Lung microvascular endothelial cell (primary cell): ENCODE measurements around the gene NEB. TPM values are rescaled to one million over a fixed set of nuclear protein-coding genes. Genes with fewer than 3 reads are reported as not detected.
A peak's percentile ranks its signal among the peaks of the same experiment; 100 is the strongest.
"Not testable (repeated sequence)": the region's sequence is repeated elsewhere in the genome, so short reads cannot be mapped to it uniquely, and the experiment has no call there.

Source experiments
- DNase-seq, 2 donors: peaks; one replicate each; pipeline versions ENCODE4 v3.0.0 to v3.0.0-alpha.2; 2010; ENCODE audit warnings: low read depth in 2 of 2
- total RNA-seq: library from RNA; depleted of rRNA; stranded (reverse); fragments of >200 nt; gene quantifications from 2 replicates; pipeline ENCODE4 v1.2.1, GENCODE V29; 2014

Gene NEB
- total RNA-seq, 1 donor from 2014 or later: 0.99 TPM

DNA sequence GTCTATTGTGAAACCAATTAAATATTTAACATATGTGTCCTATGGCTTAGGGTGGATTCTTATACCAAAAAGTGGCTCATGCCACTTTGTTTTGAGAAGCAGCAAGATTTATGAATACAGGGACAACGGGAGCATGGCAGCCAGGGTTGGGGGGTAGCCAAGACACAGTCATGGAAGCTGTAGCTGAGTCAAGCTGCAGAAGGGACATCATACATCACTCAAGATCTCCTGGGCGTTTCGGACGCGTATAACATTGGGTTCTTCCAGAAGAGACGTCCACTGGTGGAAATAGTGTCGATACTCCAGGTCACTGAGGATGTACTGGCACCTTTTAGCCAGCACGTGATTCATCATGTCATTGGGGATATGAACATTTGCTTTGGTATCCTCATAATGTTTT, 171.9 kb downstream of the NEB start:
- no peak for DNase-seq

DNA sequence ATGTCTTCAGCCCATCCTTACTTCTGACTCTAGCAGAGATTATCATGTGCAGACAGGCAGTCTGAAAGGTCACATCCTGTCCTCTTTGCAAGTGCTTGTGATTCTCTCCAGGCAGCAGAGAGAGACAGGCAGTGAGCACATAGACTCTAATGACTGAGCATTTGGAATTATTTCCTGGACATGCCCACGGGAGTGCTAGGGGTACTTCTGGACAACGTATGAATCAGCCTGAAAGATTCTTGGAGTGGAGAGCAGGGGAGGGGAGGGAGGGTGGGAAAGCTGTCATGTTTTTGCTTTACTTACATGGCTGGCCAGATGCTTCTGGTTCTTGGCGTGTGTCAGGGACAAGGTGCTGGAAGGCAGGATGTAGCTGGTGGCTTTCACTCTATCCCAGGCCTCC, 174.0 kb downstream of the NEB start:
- peak in 1 of 2 donors; percentile 29 for DNase-seq

DNA sequence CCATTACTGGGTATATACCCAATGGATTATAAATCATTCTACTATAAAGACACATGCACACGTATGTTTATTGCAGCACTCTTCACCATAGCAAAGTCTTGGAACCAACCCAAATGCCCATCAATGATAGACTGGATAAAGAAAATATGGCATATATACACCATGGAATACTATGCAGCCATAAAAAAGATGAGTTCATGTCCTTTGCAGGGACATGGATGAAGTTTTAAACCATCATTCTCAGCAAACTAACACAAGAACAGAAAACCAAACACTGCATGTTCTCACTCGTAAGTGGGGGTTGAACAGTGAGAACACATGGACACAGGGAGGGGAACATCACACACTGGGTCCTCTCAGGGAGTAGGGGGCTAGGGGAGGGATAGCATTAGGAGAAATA, 174.8 kb downstream of the NEB start:
- not testable (repeated sequence) for DNase-seq

GRCh38 chr2:151557883-151558282, 176.4 kb downstream of the NEB start:
- DNase-seq: not testable (repeated sequence)

GRCh38 chr2:151556121-151556520, 178.2 kb downstream of the NEB start:
- DNase-seq: no peak

DNA sequence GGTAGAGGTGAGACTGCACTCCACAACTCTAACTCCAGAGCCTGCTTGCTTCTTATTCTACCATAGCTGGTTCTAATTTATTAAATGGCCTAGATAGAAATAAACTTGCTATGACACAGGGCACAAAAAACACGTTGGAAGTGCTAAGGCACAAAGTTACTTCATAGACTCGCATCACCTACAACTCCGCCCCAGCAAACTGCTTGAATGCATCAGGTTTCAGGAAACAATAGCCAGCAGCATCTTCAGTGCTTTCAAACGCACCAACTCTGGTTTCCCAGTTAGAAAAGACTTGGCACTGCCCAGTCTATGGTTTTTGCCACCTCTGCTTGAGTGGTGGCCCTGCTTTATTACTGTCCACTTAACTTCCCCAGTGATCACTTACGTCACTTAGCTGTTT, 182.0 kb downstream of the NEB start:
- no peak for DNase-seq

DNA sequence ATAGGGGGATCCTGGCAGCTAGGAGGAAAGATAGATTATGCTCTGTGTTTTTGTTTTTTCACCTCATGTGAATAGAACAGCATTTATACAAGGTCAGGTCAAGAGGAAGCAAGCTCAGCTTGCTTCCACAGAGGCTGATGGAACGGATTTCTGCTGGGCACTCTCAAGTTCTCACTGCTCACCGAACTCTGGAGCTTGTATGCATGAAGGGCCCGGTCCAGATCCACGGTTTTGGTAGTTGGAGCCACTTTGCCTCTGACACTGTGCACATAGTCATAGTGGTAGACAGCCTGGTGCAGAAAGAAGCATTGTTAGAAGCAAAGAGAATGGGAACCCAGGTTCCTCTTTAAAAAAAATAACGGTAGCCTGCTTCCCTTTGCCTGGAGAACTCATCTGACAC, 182.7 kb downstream of the NEB start:
- DNase-seq: peak in 1 of 2 donors; percentile 17

GRCh38 chr2:151549191-151549590, 185.1 kb downstream of the NEB start:
- no peak for DNase-seq

GRCh38 chr2:151544449-151544848, 189.8 kb downstream of the NEB start:
- no peak for DNase-seq

- no peak for DNase-seq
Observed at GRCh38 chr2:151543876-151544275, 190.4 kb downstream of the NEB start.

DNA sequence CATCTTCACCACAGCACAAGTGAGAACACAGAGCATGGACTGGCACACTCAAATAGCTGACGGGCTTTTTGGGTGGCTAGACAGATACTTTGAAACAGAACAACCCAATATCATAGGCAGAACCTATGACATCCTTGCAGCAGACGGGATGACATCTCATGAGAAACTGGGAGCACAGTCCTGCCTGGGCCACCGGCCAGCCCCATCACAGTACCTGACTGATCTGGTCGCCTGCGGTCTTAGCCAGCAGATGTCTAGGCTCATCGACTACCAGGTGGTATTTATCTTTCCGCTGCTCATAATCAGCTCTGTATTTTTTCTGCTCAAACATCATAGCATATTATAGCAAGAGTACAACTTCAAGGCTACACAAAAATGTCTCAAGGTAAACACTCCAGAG, 200.3 kb downstream of the NEB start:
- DNase-seq: no peak

- no peak for DNase-seq
Observed at GRCh38 chr2:151533127-151533526, 201.1 kb downstream of the NEB start.

DNA sequence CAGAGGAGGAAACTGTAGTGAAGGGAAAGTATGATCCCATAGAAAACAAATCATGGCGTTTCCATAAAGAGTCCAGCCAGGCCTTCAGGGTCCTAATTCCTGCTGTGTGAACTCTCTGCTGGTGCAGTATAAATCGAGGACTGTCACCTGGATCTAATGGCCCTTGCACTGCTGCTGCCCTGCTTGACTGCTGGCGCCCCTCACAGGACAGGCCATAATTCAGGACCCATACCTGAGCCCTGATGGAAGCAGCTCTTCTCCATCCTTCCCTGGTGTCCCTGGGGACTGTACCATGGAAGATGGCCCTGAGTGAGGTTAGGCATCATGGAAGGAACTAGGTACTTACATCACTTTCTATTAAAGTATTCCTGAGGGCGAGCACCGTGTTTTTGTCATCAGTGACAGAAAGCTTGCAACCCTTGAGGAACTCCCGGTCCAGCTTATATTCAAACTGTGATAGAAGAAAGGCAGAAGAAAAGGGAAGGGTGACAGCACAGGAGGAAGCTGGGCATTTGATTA, 207.6 kb downstream of the NEB start:
- DNase-seq: no peak

DNA sequence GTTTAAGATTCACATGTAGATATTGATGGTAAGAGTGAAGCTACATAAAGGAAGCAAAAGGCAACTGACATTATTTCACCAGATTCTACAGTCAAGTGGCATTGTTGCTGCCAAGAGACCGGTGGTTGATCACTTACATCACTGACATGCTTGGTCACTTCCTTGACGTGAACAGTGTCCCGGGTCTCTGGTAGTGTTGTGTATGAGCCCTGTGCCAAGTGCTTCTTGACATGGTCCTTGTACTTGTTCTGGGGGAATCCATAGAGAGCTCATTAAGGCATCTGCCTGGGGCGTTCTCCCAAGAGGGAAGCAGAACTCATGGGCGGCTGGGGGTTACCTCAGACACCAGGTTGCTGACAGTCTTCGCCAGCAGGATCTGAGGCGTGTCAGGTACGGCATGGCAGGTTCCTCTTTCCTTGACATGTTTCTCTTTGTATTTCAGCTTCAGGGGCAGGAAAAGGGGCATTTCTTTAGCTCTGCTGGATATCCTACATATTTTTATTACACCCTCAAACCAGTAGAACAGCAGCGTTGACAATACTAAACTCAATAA, 208.4 kb downstream of the NEB start:
- DNase-seq: no peak

DNA sequence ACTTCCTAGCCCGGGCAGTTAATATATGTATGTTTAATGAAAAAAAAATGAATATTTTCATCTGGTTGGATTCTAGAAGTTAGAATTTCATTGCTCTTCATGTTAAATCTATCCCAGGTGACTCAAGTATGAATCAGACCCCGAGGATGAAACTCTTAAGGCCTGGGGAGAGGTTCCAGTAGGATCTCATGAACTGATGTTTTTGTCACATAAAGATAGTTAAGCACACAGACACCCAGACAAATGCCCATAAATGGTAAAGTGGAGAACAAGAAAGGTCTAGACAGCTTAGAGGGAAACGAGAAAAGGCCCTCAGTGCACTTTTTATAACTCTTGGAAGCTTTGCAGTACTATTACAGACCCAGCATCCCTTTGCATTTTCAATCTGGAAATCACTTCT, 210.4 kb downstream of the NEB start:
- DNase-seq: no peak

GRCh38 chr2:151522556-151522955, 211.7 kb downstream of the NEB start:
- DNase-seq: no peak

DNA sequence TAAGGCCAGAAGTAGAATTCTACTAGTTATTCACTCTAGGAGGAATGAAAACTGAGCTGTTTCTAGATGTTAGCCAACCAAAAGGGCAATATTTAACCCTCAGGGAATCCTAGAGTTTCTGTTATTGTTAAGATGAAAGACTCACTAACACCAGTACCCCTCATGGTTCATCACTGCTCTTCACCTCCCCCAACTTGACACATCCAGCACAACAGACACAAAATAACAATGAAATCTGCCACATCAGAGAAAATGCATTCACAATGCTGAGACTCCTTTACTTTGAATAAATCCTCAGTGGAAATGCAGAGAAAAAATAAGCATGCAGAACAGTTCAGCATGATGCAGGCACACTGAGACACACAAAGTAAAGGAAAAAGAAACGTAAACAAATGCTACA, 213.3 kb downstream of the NEB start:
- no peak for DNase-seq

- DNase-seq: peak in 1 of 2 donors; percentile 79
Observed at GRCh38 chr2:151518802-151519201, 215.5 kb downstream of the NEB start.

DNA sequence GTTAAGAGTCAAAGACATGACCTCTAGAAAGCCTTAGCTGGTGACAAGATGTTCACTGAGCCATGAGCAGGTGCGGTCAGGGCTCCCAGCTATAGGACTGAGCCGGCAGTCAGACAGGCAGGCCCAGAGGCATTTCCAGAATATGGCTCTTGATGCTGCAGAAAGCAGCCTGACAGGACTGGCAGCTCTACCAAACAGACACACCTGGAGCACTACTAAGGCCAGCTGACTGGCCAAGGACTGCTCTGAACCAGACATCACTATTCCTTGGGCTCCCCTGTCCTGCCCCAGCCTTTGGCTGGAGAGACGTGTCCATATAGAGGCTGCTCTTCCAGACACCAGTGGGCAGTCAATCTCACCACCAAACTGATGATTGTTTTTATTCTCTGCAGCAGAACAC, 225.8 kb downstream of the NEB start:
- no peak for DNase-seq

- no peak for DNase-seq
Observed at GRCh38 chr2:151506170-151506569, 228.1 kb downstream of the NEB start.

GRCh38 chr2:151498178-151498577, 236.1 kb downstream of the NEB start:
- no peak for DNase-seq

GRCh38 chr2:151491496-151491895, 242.8 kb downstream of the NEB start:
- DNase-seq: no peak

DNA sequence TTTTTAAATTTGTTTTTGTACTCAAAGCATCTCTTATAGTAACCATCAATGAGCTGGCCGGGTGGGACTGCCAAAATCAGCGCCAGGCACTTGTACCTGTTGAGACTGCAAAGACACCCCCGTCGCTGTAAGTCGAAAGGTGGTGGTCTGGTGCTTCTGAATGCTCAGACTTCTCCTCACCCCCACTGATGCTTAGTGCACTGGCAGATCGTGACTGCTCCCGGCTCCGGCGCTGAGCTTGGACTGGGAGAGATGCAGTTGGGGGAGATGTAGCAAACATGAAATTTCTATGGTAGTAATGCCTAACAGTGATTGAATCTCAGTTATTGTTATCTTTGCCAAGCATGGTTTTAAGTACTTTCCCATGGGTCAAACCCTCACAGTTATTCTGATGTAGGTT, 244.0 kb downstream of the NEB start:
- DNase-seq: no peak

GRCh38 chr2:151486053-151486452, 248.2 kb downstream of the NEB start:
- DNase-seq: no peak
